WI38 (cell line): ENCODE results near the gene SATB1.

ENCODE experiments used
- H3K4me3 ChIP-seq: 2 replicates; pipeline ENCODE4 v1.5.1; 2011; ENCODE audit warnings: low read depth, mild to moderate bottlenecking, control low read depth, low read length
- CTCF ChIP-seq: IDR thresholded peaks from 2 replicates; pipeline ENCODE4 v1.5.1; 2012; ENCODE audit warnings: low read depth, mild to moderate bottlenecking, control low read depth, low read length

The SATB1 gene

GRCh38 chr3:18386274-18386890 lies 38.8 kb downstream of the SATB1 start:
- TF ChIP-seq CTCF: no peak
- no peak overlapping the region for H3K4me3 ChIP-seq

GRCh38 chr3:18385706-18386105 lies 39.4 kb downstream of the SATB1 start:
- TF ChIP-seq CTCF: no peak
- no peak overlapping the region for H3K4me3 ChIP-seq

- TF ChIP-seq CTCF: no peak
- no peak overlapping the region for H3K4me3 ChIP-seq
Measured at GRCh38 chr3:18382760-18383369, 42.3 kb downstream of the SATB1 start.

GRCh38 chr3:18379647-18380046 lies 45.5 kb downstream of the SATB1 start:
- no peak overlapping the region for H3K4me3 ChIP-seq
- TF ChIP-seq CTCF: no peak

GRCh38 chr3:18378218-18378617 lies 46.9 kb downstream of the SATB1 start:
- no peak overlapping the region for H3K4me3 ChIP-seq
- TF ChIP-seq CTCF: no peak

- no peak overlapping the region for H3K4me3 ChIP-seq
- no peak for TF ChIP-seq CTCF
Measured at GRCh38 chr3:18376682-18377081, 48.5 kb downstream of the SATB1 start.

GRCh38 chr3:18372786-18373405 lies 52.2 kb downstream of the SATB1 start:
- H3K4me3 ChIP-seq: no peak overlapping the region
- no peak for TF ChIP-seq CTCF
